Esophagus squamous epithelium (tissue), 5 donors: Measurements from ENCODE around the gene CD68. TPM values are rescaled to one million over a fixed set of nuclear protein-coding genes. Genes with fewer than 3 reads are reported as not detected.

Source experiments
- DNase-seq: peaks from one replicate; lab custom pipeline; 2025; lab: John Stamatoyannopoulos, UW
- H3K27ac ChIP-seq, 4 donors: fragments of 200-600 bp; sonication (generic); one replicate each; pipeline ENCODE4 v1.5.1; 2016 to 2019; ENCODE audit warnings: mild to moderate bottlenecking in 1 of 4
- H3K27me3 ChIP-seq, 4 donors: fragments of 200-600 bp; sonication (generic); 1 replicate in 3 of 4; 2 replicates in 1 of 4; pipeline versions ENCODE4 v1.5.1 to v1.6.0; 2017 to 2021; ENCODE audit warnings: antibody characterized with exemption in 1 of 4
- H3K36me3 ChIP-seq, 3 donors: fragments of 200-600 bp; sonication (generic); one replicate each; pipeline ENCODE4 v1.5.1; 2016 to 2019
- H3K4me1 ChIP-seq, 3 donors: fragments of 200-600 bp; sonication (generic); one replicate each; pipeline ENCODE4 v1.5.1; 2017 to 2019
- H3K4me3 ChIP-seq, 4 donors: fragments of 200-600 bp; sonication (generic); 1 replicate in 3 of 4; 2 replicates in 1 of 4; pipeline ENCODE4 v1.5.1; 2016 to 2019; ENCODE audit warnings: mild to moderate bottlenecking in 2 of 4, moderate library complexity in 1 of 4
- H3K9me3 ChIP-seq, 3 donors: fragments of 200-600 bp; sonication (generic); one replicate each; pipeline ENCODE4 v1.5.1; 2016 to 2019
- POLR2A ChIP-seq, 4 donors: fragments of 450-650 bp; IDR thresholded peaks; one replicate each; pipeline ENCODE4 v1.6.1; 2017; ENCODE audit warnings: antibody characterized with exemption in 4 of 4, mild to moderate bottlenecking in 4 of 4, moderate library complexity in 3 of 4
- WGBS, 2 donors: methylation state at CpG; one replicate each; pipeline ENCODE4 v1.1.5; 2018; 5-methylcytosine and 5-hydroxymethylcytosine counted together
- intact Hi-C: fragments of 100-400 bp; cut with DNase I; formaldehyde crosslinking; loops from one replicate; pipeline ENCODE4 v1.15.0; 2022
- total RNA-seq, 4 donors: library from RNA; depleted of rRNA; stranded (reverse); fragments of >200 nt; gene quantifications; one replicate each; pipeline ENCODE4 v1.1.0, GENCODE V29; 2016
- TF ChIP-seq, protein P1 (sequence below), 6 experiments: fragments of 450-650 bp in 4 of 6; fragments of 200-600 bp in 2 of 6; sonication (generic) in 2 of 6; IDR thresholded peaks; one replicate each; pipeline ENCODE4 v1.5.1; 2016 to 2019; ENCODE audit warnings: antibody characterized with exemption in 6 of 6, mild to moderate bottlenecking in 4 of 6, moderate library complexity in 4 of 6
- donor health status: DM: yes; HTN: yes; CAD: no.

Gene CD68
- total RNA-seq, 4 donors from 2014 or later, result 32.1 to 52.9 (median 45.2) TPM

DNA sequence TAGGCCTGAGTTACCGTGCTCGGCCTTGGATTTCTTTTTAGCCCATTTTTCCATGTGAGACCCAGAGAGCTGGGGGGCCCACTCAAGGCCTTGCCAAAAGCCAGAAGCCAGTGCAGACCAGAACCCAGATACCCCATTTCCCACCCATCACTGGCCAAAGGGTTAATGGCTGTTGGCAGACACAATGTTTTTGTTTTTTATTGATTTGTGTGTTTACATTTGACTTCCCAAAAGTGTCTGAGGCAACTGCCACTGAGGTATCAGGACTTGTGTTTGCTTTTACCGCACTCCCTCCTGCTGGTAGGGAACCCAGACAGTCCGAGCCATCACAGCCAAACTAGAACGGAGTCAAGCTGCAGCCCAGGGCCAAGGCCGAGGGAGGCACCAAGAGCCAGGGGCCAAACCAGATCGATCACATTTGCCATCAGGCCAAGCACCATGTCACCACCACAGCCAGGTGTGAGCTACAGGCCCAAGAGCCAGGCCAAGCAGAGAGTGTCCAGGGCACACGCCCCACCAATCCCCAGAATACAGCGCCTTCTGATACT lies 38.3 kb upstream of the CD68 start:
- TF ChIP-seq POLR2A (IDR thresholded peaks at IDR 0.05), result no peak
- TF ChIP-seq, protein P1, sequence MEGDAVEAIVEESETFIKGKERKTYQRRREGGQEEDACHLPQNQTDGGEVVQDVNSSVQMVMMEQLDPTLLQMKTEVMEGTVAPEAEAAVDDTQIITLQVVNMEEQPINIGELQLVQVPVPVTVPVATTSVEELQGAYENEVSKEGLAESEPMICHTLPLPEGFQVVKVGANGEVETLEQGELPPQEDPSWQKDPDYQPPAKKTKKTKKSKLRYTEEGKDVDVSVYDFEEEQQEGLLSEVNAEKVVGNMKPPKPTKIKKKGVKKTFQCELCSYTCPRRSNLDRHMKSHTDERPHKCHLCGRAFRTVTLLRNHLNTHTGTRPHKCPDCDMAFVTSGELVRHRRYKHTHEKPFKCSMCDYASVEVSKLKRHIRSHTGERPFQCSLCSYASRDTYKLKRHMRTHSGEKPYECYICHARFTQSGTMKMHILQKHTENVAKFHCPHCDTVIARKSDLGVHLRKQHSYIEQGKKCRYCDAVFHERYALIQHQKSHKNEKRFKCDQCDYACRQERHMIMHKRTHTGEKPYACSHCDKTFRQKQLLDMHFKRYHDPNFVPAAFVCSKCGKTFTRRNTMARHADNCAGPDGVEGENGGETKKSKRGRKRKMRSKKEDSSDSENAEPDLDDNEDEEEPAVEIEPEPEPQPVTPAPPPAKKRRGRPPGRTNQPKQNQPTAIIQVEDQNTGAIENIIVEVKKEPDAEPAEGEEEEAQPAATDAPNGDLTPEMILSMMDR (IDR thresholded peaks at IDR 0.05), result no peak
- Histone ChIP-seq H3K4me1 (no peaks in the 10 kb centered on the region), H3K27me3 (no peaks in the 10 kb centered on the region), H3K4me3 (no peak overlapping the region), H3K36me3 (no peaks in the 10 kb centered on the region), H3K9me3 (peaks cover 0 to 16% (median 12%) of the 10 kb centered on the region in 3 donors), H3K27ac (no peak overlapping the region)
- no peak for DNase-seq
- WGBS, 2 donors, result 90 to 97% methylated on average over 5 to 6 of the region's 9 CpGs
- intact Hi-C loops, result no loop called here

GRCh38 chr17:7544911-7545310 lies 34.5 kb upstream of the CD68 start:
- Histone ChIP-seq H3K27me3 (no peaks in the 10 kb centered on the region), H3K36me3 (no peaks in the 10 kb centered on the region), H3K9me3 (no peaks in the 10 kb centered on the region), H3K4me3 (no peak overlapping the region), H3K4me1 (peaks cover 10 to 22% (median 17%) of the 10 kb centered on the region in 3 donors), H3K27ac (no peak overlapping the region)
- TF ChIP-seq POLR2A (IDR thresholded peaks at IDR 0.05), result no peak
- TF ChIP-seq, protein P1 (IDR thresholded peaks at IDR 0.05), result no peak
- WGBS, 2 donors, result 64 to 69% methylated on average over 6 of the region's 6 CpGs
- intact Hi-C loops, result no loop called here
- no peak for DNase-seq

- intact Hi-C loops, result no loop called here
- Histone ChIP-seq H3K9me3 (no peaks in the 10 kb centered on the region), H3K4me3 (peak within 1 kb of the TSS; percentile 57 to 88 (median 66)), H3K4me1 (peaks cover 15 to 34% (median 17%) of the 10 kb centered on the region in 3 donors), H3K27ac (peak within 1 kb of the TSS; percentile 80 to 97 (median 89)), H3K36me3 (peaks cover 0 to 12% (median 0%) of the 10 kb centered on the region in 3 donors), H3K27me3 (no peaks in the 10 kb centered on the region)
- TF ChIP-seq, protein P1 (IDR thresholded peaks at IDR 0.05), result peak in 1 of 6 experiments; percentile 27
- peak in 2 of 4 donors; percentile 30 to 38 for TF ChIP-seq POLR2A (IDR thresholded peaks at IDR 0.05)
- no peak for DNase-seq
- WGBS, 2 donors, result 0 to 2% methylated on average over 6 to 11 of the region's 65 CpGs
These were observed 30.6 kb upstream of the CD68 start, which contains the start of gene TNFSF12 for GRCh38 chr17:7548585-7549400. Gene TNFSF12 (plus strand): TSS chr17:7549058. CDS start chr17:7549154, 96 bp downstream.

DNA sequence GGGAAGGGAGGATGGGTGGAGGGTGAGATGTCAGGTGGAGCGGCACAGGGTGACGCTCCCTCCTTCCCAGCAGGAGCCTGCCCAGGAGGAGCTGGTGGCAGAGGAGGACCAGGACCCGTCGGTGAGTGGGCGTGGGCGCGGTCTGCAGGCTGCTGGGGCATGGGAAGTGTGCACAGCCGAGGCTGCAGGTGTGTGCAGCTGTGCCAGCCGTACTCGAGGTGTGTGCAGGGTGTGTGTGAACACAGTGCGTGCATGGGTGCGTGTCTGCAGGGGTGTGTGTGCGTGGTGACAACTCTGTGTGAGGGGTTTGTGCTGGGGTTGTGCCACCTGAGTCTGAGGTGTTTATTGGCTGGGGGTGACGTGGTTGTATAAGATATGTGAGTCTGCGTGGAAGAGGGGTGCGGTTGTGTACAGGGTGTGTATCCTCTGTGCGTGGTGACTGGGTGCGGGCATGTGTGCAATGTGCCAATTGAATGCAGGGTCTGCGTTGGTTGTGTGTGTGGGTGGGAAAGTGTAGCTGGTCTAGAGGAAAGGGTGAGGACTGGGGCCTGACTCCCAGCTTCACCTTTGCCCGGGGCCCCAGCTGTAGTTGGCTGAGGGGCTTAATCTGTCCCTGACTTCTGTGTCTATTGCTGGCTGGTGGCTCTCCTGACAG lies 29.9 kb upstream of the CD68 start:
- Histone ChIP-seq H3K4me3 (peak overlapping the region; percentile 57 to 88 (median 66)), H3K4me1 (peaks cover 15 to 37% (median 17%) of the 10 kb centered on the region in 3 donors), H3K9me3 (no peaks in the 10 kb centered on the region), H3K36me3 (peaks cover 0 to 12% (median 0%) of the 10 kb centered on the region in 3 donors), H3K27ac (peak overlapping the region; percentile 80 to 97 (median 89)), H3K27me3 (no peaks in the 10 kb centered on the region)
- no peak for DNase-seq
- intact Hi-C loops, result no loop called here
- WGBS, 2 donors, result 16 to 30% methylated on average over 17 to 18 of the region's 20 CpGs
- TF ChIP-seq POLR2A (IDR thresholded peaks at IDR 0.05), result no peak
- TF ChIP-seq, protein P1 (IDR thresholded peaks at IDR 0.05), result no peak
